ENCODE results near the gene UBASH3B.
A peak's percentile ranks its signal among the peaks of the same experiment; 100 is the strongest.

The UBASH3B gene

DNA sequence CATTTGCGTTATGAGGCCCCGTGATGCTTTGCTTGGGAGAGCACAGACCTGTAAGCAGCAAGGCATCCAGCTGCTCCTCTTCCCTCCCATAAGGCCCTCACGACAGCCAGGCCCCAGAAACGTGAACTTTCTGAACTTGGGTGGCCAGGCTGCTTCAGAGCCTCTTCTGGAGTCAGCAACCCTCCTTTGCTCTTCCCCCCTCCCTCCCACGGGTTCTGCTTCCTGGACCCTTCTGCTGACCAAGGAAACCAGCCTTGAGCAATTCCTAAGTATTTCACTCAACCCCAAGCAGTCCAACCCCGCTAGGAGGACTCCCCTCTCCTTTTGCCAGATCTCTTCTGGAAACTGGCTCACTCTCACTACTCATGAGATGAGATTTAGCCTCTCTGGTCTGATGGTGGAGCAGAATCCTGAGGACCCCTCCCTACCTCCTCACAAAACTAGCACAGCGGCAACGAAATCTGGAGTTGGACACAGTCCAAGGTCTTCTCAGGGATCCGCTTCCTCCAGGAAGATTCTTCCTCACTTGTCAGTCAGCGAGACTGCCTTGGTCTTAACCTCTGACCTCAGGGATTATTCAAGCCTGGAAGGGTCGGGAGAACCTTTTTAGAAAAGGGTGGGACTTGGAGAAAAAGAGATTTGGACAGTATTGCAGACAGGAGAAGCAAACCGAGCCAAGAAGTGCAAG, 86.2 kb downstream of the UBASH3B start:
- Histone ChIP-seq H3K79me2 (ENCODE audit: insufficient read depth, low read length) (peaks cover 97% of the 10 kb centered on the region), H4K20me1 (ENCODE audit: insufficient read depth, low read length, poor library complexity, severe bottlenecking) (no peaks in the 10 kb centered on the region), H3K4me2 (ENCODE audit: low read depth, low read length, poor library complexity, severe bottlenecking) (no peak overlapping the region), H3K4me1 (ENCODE audit: insufficient read depth, low read length, poor library complexity, severe bottlenecking) (peaks cover 85% of the 10 kb centered on the region), H3K27me3 (ENCODE audit: insufficient read depth, low read length, poor library complexity, severe bottlenecking) (no peaks in the 10 kb centered on the region), H3K9me3 (ENCODE audit: insufficient read depth, low read depth, low read length) (no peaks in the 10 kb centered on the region), H3F3A (ENCODE audit: low read depth) (no peaks in the 10 kb centered on the region), H3K9ac (ENCODE audit: low read depth, low read length, poor library complexity, severe bottlenecking) (peak overlapping the region; percentile 73), H3K9me2 (replicated peaks; ENCODE audit: low read depth, low read length) (no peaks in the 10 kb centered on the region), H3K36me3 (ENCODE audit: insufficient read depth, low read length) (no peaks in the 10 kb centered on the region; the same call in 1 of the 2 replicates), H3K4me3 (ENCODE audit: low read length, poor library complexity, severe bottlenecking) (no peak overlapping the region), H2AFZ (ENCODE audit: low read length) (no peak overlapping the region)
- TF ChIP-seq, protein P1, sequence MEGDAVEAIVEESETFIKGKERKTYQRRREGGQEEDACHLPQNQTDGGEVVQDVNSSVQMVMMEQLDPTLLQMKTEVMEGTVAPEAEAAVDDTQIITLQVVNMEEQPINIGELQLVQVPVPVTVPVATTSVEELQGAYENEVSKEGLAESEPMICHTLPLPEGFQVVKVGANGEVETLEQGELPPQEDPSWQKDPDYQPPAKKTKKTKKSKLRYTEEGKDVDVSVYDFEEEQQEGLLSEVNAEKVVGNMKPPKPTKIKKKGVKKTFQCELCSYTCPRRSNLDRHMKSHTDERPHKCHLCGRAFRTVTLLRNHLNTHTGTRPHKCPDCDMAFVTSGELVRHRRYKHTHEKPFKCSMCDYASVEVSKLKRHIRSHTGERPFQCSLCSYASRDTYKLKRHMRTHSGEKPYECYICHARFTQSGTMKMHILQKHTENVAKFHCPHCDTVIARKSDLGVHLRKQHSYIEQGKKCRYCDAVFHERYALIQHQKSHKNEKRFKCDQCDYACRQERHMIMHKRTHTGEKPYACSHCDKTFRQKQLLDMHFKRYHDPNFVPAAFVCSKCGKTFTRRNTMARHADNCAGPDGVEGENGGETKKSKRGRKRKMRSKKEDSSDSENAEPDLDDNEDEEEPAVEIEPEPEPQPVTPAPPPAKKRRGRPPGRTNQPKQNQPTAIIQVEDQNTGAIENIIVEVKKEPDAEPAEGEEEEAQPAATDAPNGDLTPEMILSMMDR (conservative IDR thresholded peaks at IDR 0.05; ENCODE audit: low read length), result no peak
- TF ChIP-seq EZH2phosphoT487 (IDR thresholded peaks at IDR 0.05; ENCODE audit: borderline replicate concordance), result no peak

DNA sequence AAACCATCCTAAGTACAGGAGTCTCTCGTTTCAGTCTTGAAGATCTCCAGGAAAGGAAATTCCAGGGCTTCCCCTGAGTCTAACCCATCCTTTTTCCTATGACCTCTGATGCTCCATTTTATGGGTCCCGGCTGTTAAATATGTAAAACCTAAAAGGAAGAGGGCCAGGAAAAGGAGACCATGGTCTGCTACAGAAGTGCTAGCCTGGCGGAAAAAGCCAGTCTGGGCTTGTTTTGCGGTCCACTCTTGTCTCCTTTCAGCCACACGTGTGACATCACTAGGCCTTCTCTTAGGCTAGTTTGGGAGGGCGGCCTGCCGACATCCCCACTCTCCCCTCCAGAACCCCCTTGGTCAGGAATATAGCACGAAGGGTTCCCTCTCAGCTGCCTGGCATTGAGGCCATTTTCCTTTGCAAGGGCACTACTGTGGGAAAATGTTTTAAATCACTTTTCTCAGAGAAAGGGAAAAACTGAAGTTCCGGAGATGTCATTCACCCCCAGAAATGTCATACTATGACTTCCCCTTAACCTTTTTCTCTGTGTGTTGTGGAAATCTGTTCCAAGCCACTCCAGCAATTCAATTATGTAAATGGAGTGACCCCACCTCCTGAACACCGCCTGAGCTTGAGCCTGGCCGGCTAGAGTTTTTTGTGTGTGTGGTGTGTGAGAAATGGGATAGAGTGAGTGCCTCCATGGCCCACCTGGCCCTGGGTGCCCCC, 86.9 kb downstream of the UBASH3B start:
- no peaks in the 10 kb centered on the region for H4K20me1 ChIP-seq (ENCODE audit: insufficient read depth, low read length, poor library complexity, severe bottlenecking)
- H3K9ac ChIP-seq (ENCODE audit: low read depth, low read length, poor library complexity, severe bottlenecking), result peak overlapping the region; percentile 73

DNA sequence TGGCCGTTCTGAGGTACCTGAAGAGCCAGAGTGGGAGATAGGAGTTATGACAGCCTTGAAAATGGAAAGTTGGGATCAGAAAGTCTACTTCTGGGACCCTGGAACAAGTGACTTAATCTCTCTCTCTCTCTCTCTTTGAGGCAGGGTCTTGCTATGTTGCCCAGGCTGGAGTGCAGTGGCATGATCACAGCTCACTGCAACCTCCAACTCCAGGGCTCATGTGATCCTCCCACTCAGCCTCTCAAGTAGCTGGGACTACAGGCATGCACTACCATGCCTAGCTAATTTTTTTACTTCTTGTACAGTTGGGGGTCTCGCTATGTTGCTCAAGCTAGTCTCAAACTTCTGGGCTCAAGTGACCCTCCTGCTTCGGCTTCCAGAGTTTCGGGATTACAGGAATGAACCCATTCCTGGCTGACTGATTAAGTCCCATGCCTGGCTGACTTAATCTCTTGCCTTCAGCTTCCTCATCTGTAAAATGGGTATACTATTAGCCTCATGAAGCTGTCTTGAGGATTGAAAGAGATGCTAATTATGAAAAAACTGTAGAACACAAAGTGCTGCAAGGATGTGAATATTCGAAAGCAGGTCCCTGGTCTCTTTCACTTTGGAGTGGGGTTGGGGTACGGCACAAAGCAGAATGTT, 87.7 kb downstream of the UBASH3B start:
- H3K9ac ChIP-seq (ENCODE audit: low read depth, low read length, poor library complexity, severe bottlenecking), result peak overlapping the region; percentile 73
- peaks cover 3% of the 10 kb centered on the region; the same call in 1 of the 2 replicates for H3K36me3 ChIP-seq (ENCODE audit: insufficient read depth, low read length)
- H3K27me3 ChIP-seq (ENCODE audit: insufficient read depth, low read length, poor library complexity, severe bottlenecking), result no peaks in the 10 kb centered on the region
- no peak for TF ChIP-seq EZH2phosphoT487 (IDR thresholded peaks at IDR 0.05; ENCODE audit: borderline replicate concordance)
- no peaks in the 10 kb centered on the region for H3K9me2 ChIP-seq (replicated peaks; ENCODE audit: low read depth, low read length)
- no peaks in the 10 kb centered on the region for H3F3A ChIP-seq (ENCODE audit: low read depth)
- no peaks in the 10 kb centered on the region for H4K20me1 ChIP-seq (ENCODE audit: insufficient read depth, low read length, poor library complexity, severe bottlenecking)
- peak overlapping the region; percentile 45 for H3K4me3 ChIP-seq (ENCODE audit: low read length, poor library complexity, severe bottlenecking)
- H3K4me2 ChIP-seq (ENCODE audit: low read depth, low read length, poor library complexity, severe bottlenecking), result peak overlapping the region; percentile 78
- peaks cover 88% of the 10 kb centered on the region for H3K4me1 ChIP-seq (ENCODE audit: insufficient read depth, low read length, poor library complexity, severe bottlenecking)
- H2AFZ ChIP-seq (ENCODE audit: low read length), result no peak overlapping the region
- H3K9me3 ChIP-seq (ENCODE audit: insufficient read depth, low read depth, low read length), result no peaks in the 10 kb centered on the region
- H3K79me2 ChIP-seq (ENCODE audit: insufficient read depth, low read length), result peaks cover 97% of the 10 kb centered on the region

More for the DNA sequence above, 86.9 kb downstream of the UBASH3B start:
- no peak for TF ChIP-seq EZH2phosphoT487 (IDR thresholded peaks at IDR 0.05; ENCODE audit: borderline replicate concordance)
- TF ChIP-seq, protein P1 (conservative IDR thresholded peaks at IDR 0.05; ENCODE audit: low read length), result no peak
- Histone ChIP-seq H3K4me1 (ENCODE audit: insufficient read depth, low read length, poor library complexity, severe bottlenecking) (peaks cover 87% of the 10 kb centered on the region), H3K9me2 (replicated peaks; ENCODE audit: low read depth, low read length) (no peaks in the 10 kb centered on the region), H3K4me2 (ENCODE audit: low read depth, low read length, poor library complexity, severe bottlenecking) (no peak overlapping the region), H3K27me3 (ENCODE audit: insufficient read depth, low read length, poor library complexity, severe bottlenecking) (no peaks in the 10 kb centered on the region), H3K4me3 (ENCODE audit: low read length, poor library complexity, severe bottlenecking) (no peak overlapping the region), H2AFZ (ENCODE audit: low read length) (no peak overlapping the region), H3K9me3 (ENCODE audit: insufficient read depth, low read depth, low read length) (no peaks in the 10 kb centered on the region), H3K79me2 (ENCODE audit: insufficient read depth, low read length) (peaks cover 97% of the 10 kb centered on the region), H3K36me3 (ENCODE audit: insufficient read depth, low read length) (no peaks in the 10 kb centered on the region; the same call in 1 of the 2 replicates), H3F3A (ENCODE audit: low read depth) (no peaks in the 10 kb centered on the region)
